Measurements from ENCODE around the gene NFIX. TPM values are rescaled to one million over a fixed set of nuclear protein-coding genes. Genes with fewer than 3 reads are reported as not detected.

Gene NFIX
- total and polyA plus RNA-seq, 2 of the 13 experiments (the other 11 are each of a cell fraction or from before 2014, with no cell fraction given), result 3.4 to 5.4 TPM

GRCh38 chr19:13095934-13096927 is 101.0 kb downstream of the NFIX start (continued):
- no peak for TF ChIP-seq MLXIP (CRISPR knock-in tag; IDR thresholded peaks at IDR 0.05; ENCODE audit: borderline replicate concordance)
- no peak for TF ChIP-seq SRF (IDR thresholded peaks at IDR 0.05; ENCODE audit: low read depth, low read length)
- no peak for TF ChIP-seq SP2 (CRISPR knock-in tag; IDR thresholded peaks at IDR 0.05)
- no peak for TF ChIP-seq ZNF749 (CRISPR knock-in tag; IDR thresholded peaks at IDR 0.05; ENCODE audit: borderline replicate concordance)
- no peak for TF ChIP-seq ZNF530 (CRISPR knock-in tag; IDR thresholded peaks at IDR 0.05; ENCODE audit: low read depth)
- no peak for TF ChIP-seq KDM1A (CRISPR knock-in tag; IDR thresholded peaks at IDR 0.05)
- peak; percentile 38 for TF ChIP-seq HNRNPLL (IDR thresholded peaks at IDR 0.05; ENCODE audit: low read depth, low read length, poor library complexity, severe bottlenecking)
- TF ChIP-seq ATRX (CRISPR knock-in tag; IDR thresholded peaks at IDR 0.05; ENCODE audit: borderline replicate concordance), result no peak
- no peak for TF ChIP-seq RFX3 (CRISPR knock-in tag; IDR thresholded peaks at IDR 0.05)
- no peak for TF ChIP-seq PAF1 (CRISPR knock-in tag; IDR thresholded peaks at IDR 0.05)
- TF ChIP-seq ZNF639 (CRISPR knock-in tag; conservative IDR thresholded peaks at IDR 0.05), result no peak
- no peak for TF ChIP-seq MZF1 (CRISPR knock-in tag; IDR thresholded peaks at IDR 0.05; ENCODE audit: borderline replicate concordance)
- TF ChIP-seq ZBTB1 (CRISPR knock-in tag; IDR thresholded peaks at IDR 0.05; ENCODE audit: borderline replicate concordance), result no peak
- peak; percentile 47 for TF ChIP-seq TEAD3 (CRISPR knock-in tag; optimal IDR thresholded peaks at IDR 0.05; ENCODE audit: borderline replicate concordance)
- TF ChIP-seq SP4 (CRISPR knock-in tag; IDR thresholded peaks at IDR 0.05), result no peak
- peak; percentile 73 for TF ChIP-seq TFDP2 (CRISPR knock-in tag; IDR thresholded peaks at IDR 0.05)
- TF ChIP-seq REST (IDR thresholded peaks at IDR 0.05; ENCODE audit: borderline replicate concordance in 1 of 2, low read depth in 1 of 2, low read length in 2 of 2), result no peak
